GM21786 (cell line): ENCODE measurements around the gene INTS2.
"Not testable (repeated sequence)": the region's sequence is repeated elsewhere in the genome, so short reads cannot be mapped to it uniquely, and the experiment has no call there.

Experiments used
- ATAC-seq: cut with Tn5 transposase; IDR thresholded peaks from one replicate; pipeline ENCODE4 v1.9.1; 2021; ENCODE audit not compliant: unreplicated experiment

INTS2 gene, protein sequence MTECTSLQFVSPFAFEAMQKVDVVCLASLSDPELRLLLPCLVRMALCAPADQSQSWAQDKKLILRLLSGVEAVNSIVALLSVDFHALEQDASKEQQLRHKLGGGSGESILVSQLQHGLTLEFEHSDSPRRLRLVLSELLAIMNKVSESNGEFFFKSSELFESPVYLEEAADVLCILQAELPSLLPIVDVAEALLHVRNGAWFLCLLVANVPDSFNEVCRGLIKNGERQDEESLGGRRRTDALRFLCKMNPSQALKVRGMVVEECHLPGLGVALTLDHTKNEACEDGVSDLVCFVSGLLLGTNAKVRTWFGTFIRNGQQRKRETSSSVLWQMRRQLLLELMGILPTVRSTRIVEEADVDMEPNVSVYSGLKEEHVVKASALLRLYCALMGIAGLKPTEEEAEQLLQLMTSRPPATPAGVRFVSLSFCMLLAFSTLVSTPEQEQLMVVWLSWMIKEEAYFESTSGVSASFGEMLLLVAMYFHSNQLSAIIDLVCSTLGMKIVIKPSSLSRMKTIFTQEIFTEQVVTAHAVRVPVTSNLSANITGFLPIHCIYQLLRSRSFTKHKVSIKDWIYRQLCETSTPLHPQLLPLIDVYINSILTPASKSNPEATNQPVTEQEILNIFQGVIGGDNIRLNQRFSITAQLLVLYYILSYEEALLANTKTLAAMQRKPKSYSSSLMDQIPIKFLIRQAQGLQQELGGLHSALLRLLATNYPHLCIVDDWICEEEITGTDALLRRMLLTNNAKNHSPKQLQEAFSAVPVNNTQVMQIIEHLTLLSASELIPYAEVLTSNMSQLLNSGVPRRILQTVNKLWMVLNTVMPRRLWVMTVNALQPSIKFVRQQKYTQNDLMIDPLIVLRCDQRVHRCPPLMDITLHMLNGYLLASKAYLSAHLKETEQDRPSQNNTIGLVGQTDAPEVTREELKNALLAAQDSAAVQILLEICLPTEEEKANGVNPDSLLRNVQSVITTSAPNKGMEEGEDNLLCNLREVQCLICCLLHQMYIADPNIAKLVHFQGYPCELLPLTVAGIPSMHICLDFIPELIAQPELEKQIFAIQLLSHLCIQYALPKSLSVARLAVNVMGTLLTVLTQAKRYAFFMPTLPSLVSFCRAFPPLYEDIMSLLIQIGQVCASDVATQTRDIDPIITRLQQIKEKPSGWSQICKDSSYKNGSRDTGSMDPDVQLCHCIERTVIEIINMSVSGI

GRCh38 chr17:61927208-61928100 lies at the start of gene INTS2:
Gene INTS2 (minus strand): TSS chr17:61927982. CDS start chr17:61926644, 1,338 bp downstream.
- ATAC-seq = peak; percentile 83

DNA sequence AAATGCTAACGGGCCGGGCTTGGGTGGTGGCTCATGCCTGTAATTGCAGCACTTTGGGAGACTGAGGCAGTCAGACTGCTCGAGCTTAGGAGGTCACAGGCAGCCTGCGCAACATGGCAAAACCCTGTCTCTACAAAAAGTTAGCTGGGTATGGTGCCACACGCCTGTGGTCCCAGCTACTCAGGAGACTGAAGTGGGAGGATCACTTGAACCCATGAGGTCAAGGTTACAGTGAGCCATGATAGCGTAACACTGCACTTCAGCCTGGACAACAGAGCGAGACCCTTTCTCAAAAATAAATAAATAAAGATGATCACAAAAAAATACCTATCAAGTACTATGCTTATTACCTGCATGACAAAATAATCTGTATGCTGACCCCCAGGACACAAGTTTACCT lies 46.3 kb upstream of the INTS2 start:
- ATAC-seq = no peak

- no peak for ATAC-seq
These were observed 44.5 kb upstream of the INTS2 start for GRCh38 chr17:61972311-61972710.

DNA sequence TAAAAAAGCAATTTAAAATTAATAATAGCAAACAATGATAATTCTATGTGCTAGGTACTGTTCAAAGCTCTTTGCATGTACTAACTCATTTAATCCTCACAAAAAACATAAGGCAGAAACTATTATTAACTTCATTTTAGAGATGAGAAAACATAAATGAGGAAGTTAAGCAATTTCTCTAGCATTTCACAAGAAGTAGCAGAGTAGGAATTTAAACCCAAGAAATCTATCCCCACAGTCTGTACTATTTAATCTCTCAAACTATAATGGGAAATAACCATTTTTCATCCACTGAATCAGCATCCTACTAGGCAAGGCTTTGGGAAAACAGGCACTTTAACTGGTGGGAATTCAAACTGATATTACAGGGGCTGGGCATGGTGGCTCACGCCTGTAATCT lies 42.2 kb upstream of the INTS2 start:
- no peak for ATAC-seq

DNA sequence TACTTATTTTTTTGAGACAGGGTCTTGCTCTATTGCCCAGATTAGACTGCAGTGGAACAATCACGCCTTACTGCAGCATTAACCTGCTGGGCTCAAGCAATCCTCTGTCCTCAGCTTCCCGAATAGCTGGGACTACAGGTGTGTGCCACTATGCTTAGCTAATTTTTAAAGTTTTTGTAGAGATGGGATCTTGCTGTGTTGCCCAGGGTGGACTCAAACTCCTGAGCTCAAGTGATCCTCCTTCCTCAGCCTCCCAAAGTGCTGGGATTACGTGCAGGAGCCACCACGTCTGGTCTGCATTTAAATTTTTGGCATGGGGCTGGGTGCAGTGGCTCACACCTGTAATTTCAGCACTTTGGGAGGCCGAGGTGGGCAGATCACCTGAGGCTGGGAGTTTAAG lies 41.0 kb upstream of the INTS2 start:
- no peak for ATAC-seq

DNA sequence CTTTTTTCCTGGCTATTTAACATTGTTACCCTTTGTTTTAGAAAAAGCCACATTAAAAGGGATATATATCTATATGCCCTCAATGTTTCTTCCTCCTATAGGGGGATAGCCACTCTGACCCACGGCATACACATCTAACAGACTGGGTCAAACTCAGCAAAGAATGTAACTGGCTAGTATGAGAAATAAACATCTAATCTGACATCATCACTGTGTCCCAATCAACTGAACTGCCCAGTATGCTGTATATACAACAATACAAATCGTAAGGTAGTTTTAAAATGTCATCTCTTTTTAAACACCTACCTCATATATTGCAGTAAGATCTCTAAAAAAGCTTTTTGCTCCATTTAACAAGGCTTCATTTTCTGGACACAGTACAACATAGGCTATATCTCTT lies 39.9 kb upstream of the INTS2 start:
- ATAC-seq = no peak

DNA sequence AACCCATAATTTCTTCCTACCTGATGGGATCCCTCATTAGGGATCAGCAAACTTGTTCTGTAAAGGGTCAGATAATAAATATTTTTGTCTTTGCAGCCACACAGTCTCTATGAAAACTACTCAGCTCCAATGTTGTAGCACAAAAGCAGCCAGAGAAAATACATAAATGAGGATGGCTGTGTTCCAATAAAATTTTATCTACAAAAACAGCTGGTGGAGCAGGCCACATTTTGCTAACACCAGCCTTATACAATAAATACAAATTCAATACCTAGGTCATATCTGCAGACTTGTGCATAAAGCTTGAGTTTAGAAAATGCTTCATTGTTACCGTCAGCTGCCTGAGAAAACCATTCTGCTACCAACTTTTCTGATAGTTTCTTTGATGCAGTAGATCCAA lies 38.4 kb upstream of the INTS2 start:
- no peak for ATAC-seq

GRCh38 chr17:61955619-61956018 lies 27.8 kb upstream of the INTS2 start:
- ATAC-seq = no peak

DNA sequence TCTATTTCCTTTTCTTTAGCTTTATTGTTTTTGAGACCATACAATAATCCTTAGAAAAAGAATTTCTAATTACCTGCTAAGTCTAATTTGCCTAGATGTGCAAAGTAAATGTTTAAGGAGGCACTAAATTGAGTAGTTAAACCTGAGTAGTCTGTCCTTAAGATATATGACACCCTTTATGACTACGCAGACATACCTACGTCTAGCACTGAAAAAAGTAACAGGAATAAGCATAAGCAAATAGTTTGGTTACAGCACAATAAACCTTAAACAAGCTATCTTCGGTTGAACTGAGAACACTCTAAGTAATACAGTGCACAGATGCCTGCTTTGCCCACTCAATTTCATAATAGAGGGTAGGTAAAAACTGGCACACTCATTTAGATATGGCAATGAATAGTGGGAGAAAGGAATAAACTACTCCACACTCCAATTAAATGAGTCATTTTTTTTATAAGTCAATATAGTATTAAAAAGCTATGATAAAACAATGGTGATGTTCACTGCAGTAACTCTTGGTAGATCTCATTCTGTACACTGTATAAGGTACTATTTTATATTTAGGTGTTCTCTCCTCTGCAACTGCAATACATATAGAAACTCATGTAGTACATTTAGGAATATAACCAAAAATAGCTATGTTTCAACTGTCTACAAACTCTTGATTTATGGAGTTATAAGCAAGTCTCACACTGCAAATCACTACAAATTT lies 19.7 kb upstream of the INTS2 start:
- no peak for ATAC-seq

DNA sequence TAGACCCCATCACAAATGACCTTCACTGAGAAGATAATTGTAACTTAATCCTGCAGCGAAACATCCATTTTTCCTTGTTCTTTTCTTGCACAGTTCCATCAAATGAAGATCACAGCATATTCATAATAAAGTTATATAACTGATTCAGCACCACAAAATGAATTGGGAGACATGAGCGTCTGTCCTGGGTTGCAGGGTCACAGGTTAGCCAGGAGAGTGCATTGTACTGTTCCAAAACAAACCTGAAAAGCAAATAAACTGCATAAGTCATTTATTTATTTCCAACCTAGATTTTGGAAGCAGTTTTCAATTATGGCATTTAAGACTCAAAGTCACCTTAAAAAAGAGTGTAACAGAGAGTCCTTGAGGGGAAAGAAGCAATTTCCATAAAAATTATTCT lies 18.6 kb upstream of the INTS2 start:
- ATAC-seq = no peak

GRCh38 chr17:61943117-61943516 lies 15.3 kb upstream of the INTS2 start:
- ATAC-seq = no peak

DNA sequence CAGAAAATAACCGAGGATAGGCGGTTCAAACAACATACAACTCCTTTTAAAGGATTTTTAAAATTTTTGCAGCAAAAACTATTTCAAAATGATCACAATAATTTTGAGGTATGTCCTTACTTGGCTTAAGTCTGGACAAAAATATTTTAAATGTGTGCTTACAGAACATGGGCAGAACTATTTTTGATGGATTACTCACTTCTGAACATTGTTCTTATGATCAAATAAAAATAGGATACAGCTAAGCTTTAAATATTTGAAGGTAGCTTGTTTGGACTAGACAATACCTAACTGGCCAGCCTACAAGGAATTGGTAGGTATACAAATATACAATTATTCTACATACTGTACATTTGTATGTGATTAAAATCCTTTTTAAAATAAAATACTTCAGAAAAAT lies 14.3 kb upstream of the INTS2 start:
- no peak for ATAC-seq

GRCh38 chr17:61928101-61928436 lies 287 bp upstream of the INTS2 start:
- peak; percentile 5 for ATAC-seq

DNA sequence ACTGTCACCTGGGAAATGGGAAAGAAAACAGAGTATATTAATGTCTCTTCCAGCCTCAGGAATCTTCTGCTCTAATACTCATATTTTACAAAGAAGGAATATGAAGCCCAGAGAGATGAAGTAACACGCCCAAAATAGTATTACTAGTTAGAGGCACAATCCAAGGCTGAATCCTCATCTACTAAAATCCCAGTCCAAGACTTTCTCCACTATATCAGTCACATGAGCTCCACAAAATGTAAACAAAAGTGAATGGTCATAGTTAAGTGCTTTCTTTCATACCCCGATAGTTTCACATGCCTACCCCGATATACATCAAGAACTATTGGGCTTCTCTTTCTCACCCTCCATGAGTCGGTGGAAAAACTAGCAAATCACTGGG lies 965 bp downstream of the INTS2 start:
- ATAC-seq = peak; percentile 15

GRCh38 chr17:61915162-61915561 lies 12.6 kb downstream of the INTS2 start:
- ATAC-seq = not testable (repeated sequence)

DNA sequence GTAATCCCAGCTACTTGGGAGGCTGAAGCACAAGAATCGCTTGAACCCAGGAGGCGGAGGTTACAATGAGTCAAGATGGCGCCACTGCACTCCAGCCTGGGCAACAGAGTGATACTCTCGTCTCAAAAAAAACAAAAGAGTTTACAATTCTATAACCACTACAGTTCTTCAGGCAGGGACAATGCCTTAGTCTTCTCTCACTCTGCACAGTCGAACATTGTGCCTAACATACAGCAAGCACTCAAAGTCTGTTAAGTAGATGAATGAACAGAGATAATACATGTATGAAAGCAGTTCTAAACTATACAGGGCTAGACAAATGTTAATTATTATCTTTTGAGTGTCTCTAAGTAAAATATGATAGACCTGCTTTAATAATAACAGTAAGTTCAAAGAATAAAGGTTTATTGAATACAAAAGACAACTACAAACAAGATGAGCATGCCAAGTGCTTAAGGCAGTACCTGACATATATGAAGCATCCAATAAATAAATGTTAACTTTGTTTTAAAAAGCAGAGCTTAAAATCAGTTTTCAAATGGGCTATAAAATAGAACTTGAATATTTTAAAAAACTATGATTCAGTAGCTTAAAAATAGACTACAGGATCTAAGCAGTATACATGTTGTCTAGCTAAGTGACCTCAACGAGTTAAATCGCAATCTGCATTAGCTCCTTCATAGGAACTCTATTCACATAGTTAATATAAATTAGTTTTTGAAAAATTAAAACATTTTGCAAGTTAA lies 19.3 kb downstream of the INTS2 start:
- no peak for ATAC-seq

DNA sequence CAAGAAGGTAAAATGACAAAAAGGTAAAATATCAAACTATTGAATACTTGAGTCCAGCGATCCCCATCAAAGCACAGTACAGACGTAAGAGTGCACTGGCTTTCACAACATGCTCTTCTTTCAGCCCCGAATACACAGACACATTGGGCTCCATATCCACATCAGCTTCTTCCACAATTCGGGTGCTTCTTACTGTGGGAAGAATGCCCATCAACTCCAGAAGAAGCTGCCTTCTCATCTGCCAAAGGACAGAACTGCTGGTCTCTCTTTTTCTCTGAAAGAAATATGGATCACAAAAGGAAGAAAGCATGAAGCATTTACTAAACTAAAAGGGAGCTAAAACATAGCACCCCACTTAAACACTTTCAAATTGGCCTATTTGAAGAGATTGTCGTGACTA lies 20.4 kb downstream of the INTS2 start:
- ATAC-seq = no peak

GRCh38 chr17:61904094-61904710 lies 23.6 kb downstream of the INTS2 start:
- peak; percentile 70 for ATAC-seq

DNA sequence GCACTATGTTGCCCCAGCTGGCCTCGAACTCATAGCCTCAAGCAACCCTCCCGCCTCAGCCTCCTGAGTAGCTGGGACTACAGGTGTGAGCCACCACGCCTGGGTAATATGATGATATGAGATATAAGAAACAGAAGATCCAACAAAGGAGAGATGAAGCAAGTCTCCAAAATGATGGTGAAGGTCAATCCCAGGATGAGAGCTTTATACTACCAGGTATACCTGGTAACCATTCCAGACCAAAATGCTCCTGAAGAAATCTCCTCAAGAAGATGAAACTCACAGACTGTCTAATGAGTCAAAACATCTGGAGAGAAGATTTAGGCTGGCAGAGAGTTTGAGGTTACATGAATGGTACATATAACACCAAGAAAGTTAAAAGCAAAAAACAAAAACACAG lies 24.5 kb downstream of the INTS2 start:
- no peak for ATAC-seq
